Esophagus muscularis mucosa (tissue), 4 donors: ENCODE measurements around the gene C8G.

ENCODE experiments used
- CTCF ChIP-seq, 3 experiments: fragments of 200-600 bp in 2 of 3; fragments of 450-650 bp in 1 of 3; sonication (generic) in 2 of 3; IDR thresholded peaks; one replicate each; pipeline ENCODE4 v1.5.1; 2017 to 2019; ENCODE audit warnings: antibody characterized with exemption in 3 of 3, mild to moderate bottlenecking in 2 of 3, moderate library complexity in 1 of 3
- EP300 ChIP-seq: sonication (generic); formaldehyde crosslinking; IDR thresholded peaks from one replicate; pipeline ENCODE4 v1.6.1; 2017; ENCODE audit warnings: antibody characterized with exemption
- POLR2AphosphoS5 ChIP-seq, 2 donors: sonication (generic); formaldehyde crosslinking; IDR thresholded peaks; one replicate each; pipeline ENCODE4 v1.6.1; 2017; ENCODE audit warnings: antibody characterized with exemption in 2 of 2

GRCh38 chr9:136985853-136986252 lies 40.8 kb downstream of the C8G start:
- TF ChIP-seq CTCF (IDR thresholded peaks at IDR 0.05) (no peak), POLR2AphosphoS5 (IDR thresholded peaks at IDR 0.05) (no peak), EP300 (no peak)
